ENCODE results near the gene TRIM59. TPM values are rescaled to one million over a fixed set of nuclear protein-coding genes. Genes with fewer than 3 reads are reported as not detected.
"Not testable (repeated sequence)": the region's sequence is repeated elsewhere in the genome, so short reads cannot be mapped to it uniquely, and the experiment has no call there.

The TRIM59 gene
- polyA plus RNA-seq, 2 donors, result 2.5 to 3.5 TPM

GRCh38 chr3:160464321-160464720 lies 14.7 kb upstream of the TRIM59 start:
- H3K27me3 ChIP-seq (ENCODE audit: control insufficient read depth in 1 of 2, insufficient read depth in 2 of 2, low read length in 2 of 2), result no peaks in the 10 kb centered on the region
- peaks cover 0 to 3% of the 10 kb centered on the region in 2 donors for H3K9me3 ChIP-seq (ENCODE audit: control insufficient read depth in 2 of 2, insufficient read depth in 1 of 2, low read depth in 1 of 2, low read length in 1 of 2)
- no peaks in the 10 kb centered on the region for H3K4me1 ChIP-seq (ENCODE audit: control insufficient read depth in 2 of 2, insufficient read depth in 2 of 2, low read length in 1 of 2)
- no peak overlapping the region for H3K4me3 ChIP-seq (ENCODE audit: low read depth in 1 of 2, low read length in 2 of 2)
- WGBS, 2 donors, result 74 to 80% methylated on average over 2 of the region's 2 CpGs
- H3K27ac ChIP-seq (ENCODE audit: low read depth in 2 of 2, low read length in 1 of 2), result no peak overlapping the region
- H3K36me3 ChIP-seq (ENCODE audit: control insufficient read depth in 2 of 2, insufficient read depth in 2 of 2, low read length in 1 of 2), result no peaks in the 10 kb centered on the region

- Histone ChIP-seq H3K9me3 (ENCODE audit: control insufficient read depth in 2 of 2, insufficient read depth in 1 of 2, low read depth in 1 of 2, low read length in 1 of 2) (peaks cover 0 to 3% of the 10 kb centered on the region in 2 donors), H3K27me3 (ENCODE audit: control insufficient read depth in 1 of 2, insufficient read depth in 2 of 2, low read length in 2 of 2) (no peaks in the 10 kb centered on the region), H3K4me1 (ENCODE audit: control insufficient read depth in 2 of 2, insufficient read depth in 2 of 2, low read length in 1 of 2) (no peaks in the 10 kb centered on the region), H3K36me3 (ENCODE audit: control insufficient read depth in 2 of 2, insufficient read depth in 2 of 2, low read length in 1 of 2) (no peaks in the 10 kb centered on the region), H3K4me3 (ENCODE audit: low read depth in 1 of 2, low read length in 2 of 2) (no peak overlapping the region), H3K27ac (ENCODE audit: low read depth in 2 of 2, low read length in 1 of 2) (no peak overlapping the region)
- 85 to 92% methylated on average over 3 of the region's 3 CpGs for WGBS, 2 donors
These were observed 10.4 kb upstream of the TRIM59 start for GRCh38 chr3:160460033-160460432.

DNA sequence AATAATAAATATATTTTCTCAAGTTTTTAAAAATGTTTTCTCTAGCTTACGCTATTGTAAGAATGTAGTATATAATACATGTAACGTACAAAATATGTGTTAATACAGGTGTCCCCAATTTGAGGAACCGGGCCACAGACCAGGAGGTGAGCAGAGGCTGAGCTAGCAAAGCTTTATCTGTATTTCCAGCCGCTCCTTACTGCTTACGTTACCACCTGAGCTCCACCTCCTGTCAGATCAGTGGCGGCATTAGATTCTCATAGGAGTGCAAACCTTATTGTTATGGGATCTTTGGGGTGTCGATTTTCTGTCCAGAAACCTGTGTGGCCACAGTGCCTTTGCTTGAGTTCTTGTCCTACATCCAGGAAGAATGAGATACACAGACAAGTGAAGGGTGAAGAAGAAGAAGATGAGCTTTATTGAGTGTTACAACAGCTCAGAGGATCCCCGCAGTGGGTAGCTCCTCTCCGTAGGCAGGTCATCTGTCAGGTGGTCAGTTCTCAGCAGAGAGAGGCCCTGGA lies 9.9 kb upstream of the TRIM59 start:
- Histone ChIP-seq H3K4me3 (ENCODE audit: low read depth in 1 of 2, low read length in 2 of 2) (no peak overlapping the region), H3K36me3 (ENCODE audit: control insufficient read depth in 2 of 2, insufficient read depth in 2 of 2, low read length in 1 of 2) (no peaks in the 10 kb centered on the region)
- WGBS, 2 donors, result 94% methylated on average over 9 of the region's 9 CpGs

GRCh38 chr3:160458151-160458550 lies 8.6 kb upstream of the TRIM59 start:
- Histone ChIP-seq H3K4me3 (ENCODE audit: low read depth in 1 of 2, low read length in 2 of 2) (no peak overlapping the region), H3K9me3 (ENCODE audit: control insufficient read depth in 2 of 2, insufficient read depth in 1 of 2, low read depth in 1 of 2, low read length in 1 of 2) (peaks cover 0 to 3% of the 10 kb centered on the region in 2 donors), H3K27ac (ENCODE audit: low read depth in 2 of 2, low read length in 1 of 2) (no peak overlapping the region), H3K4me1 (ENCODE audit: control insufficient read depth in 2 of 2, insufficient read depth in 2 of 2, low read length in 1 of 2) (no peaks in the 10 kb centered on the region), H3K27me3 (ENCODE audit: control insufficient read depth in 1 of 2, insufficient read depth in 2 of 2, low read length in 2 of 2) (no peaks in the 10 kb centered on the region), H3K36me3 (ENCODE audit: control insufficient read depth in 2 of 2, insufficient read depth in 2 of 2, low read length in 1 of 2) (no peaks in the 10 kb centered on the region)
- WGBS, 2 donors, result 64 to 80% methylated on average over 4 of the region's 4 CpGs

More for the DNA sequence above, 9.9 kb upstream of the TRIM59 start:
- Histone ChIP-seq H3K27ac (ENCODE audit: low read depth in 2 of 2, low read length in 1 of 2) (no peak overlapping the region), H3K4me1 (ENCODE audit: control insufficient read depth in 2 of 2, insufficient read depth in 2 of 2, low read length in 1 of 2) (no peaks in the 10 kb centered on the region), H3K9me3 (ENCODE audit: control insufficient read depth in 2 of 2, insufficient read depth in 1 of 2, low read depth in 1 of 2, low read length in 1 of 2) (peaks cover 0 to 3% of the 10 kb centered on the region in 2 donors), H3K27me3 (ENCODE audit: control insufficient read depth in 1 of 2, insufficient read depth in 2 of 2, low read length in 2 of 2) (no peaks in the 10 kb centered on the region)

- H3K4me1 ChIP-seq (ENCODE audit: control insufficient read depth in 2 of 2, insufficient read depth in 2 of 2, low read length in 1 of 2), result no peaks in the 10 kb centered on the region
- H3K9me3 ChIP-seq (ENCODE audit: control insufficient read depth in 2 of 2, insufficient read depth in 1 of 2, low read depth in 1 of 2, low read length in 1 of 2), result peaks cover 0 to 3% of the 10 kb centered on the region in 2 donors
- no peak overlapping the region for H3K27ac ChIP-seq (ENCODE audit: low read depth in 2 of 2, low read length in 1 of 2)
- no peaks in the 10 kb centered on the region for H3K36me3 ChIP-seq (ENCODE audit: control insufficient read depth in 2 of 2, insufficient read depth in 2 of 2, low read length in 1 of 2)
- WGBS, 2 donors, result 84 to 91% methylated on average over 3 of the region's 3 CpGs
- H3K4me3 ChIP-seq (ENCODE audit: low read depth in 1 of 2, low read length in 2 of 2), result no peak overlapping the region
- H3K27me3 ChIP-seq (ENCODE audit: control insufficient read depth in 1 of 2, insufficient read depth in 2 of 2, low read length in 2 of 2), result no peaks in the 10 kb centered on the region
These were observed 6.3 kb upstream of the TRIM59 start for GRCh38 chr3:160455846-160456245.

DNA sequence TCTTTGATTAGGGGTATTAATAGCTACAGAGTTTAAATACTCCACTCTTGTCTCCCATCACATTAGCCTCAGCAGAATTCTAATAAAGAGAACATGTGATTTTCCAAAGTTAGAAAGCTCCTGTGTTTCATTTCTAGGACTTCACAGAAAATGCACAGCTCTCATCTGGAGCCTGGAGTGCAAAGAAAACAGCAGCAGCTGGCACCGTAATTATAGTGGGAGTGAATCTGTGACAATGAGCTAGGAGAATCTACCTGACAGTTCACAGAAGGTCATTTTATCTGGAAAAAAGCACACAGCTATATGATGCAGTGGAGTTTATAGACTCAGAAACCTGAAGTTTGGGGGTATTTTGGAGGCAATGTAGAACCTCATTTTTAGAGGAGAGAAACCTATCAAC lies 5.4 kb upstream of the TRIM59 start:
- Histone ChIP-seq H3K27me3 (ENCODE audit: control insufficient read depth in 1 of 2, insufficient read depth in 2 of 2, low read length in 2 of 2) (no peaks in the 10 kb centered on the region), H3K36me3 (ENCODE audit: control insufficient read depth in 2 of 2, insufficient read depth in 2 of 2, low read length in 1 of 2) (no peaks in the 10 kb centered on the region), H3K9me3 (ENCODE audit: control insufficient read depth in 2 of 2, insufficient read depth in 1 of 2, low read depth in 1 of 2, low read length in 1 of 2) (peaks cover 0 to 5% of the 10 kb centered on the region in 2 donors), H3K4me3 (ENCODE audit: low read depth in 1 of 2, low read length in 2 of 2) (no peak overlapping the region), H3K27ac (ENCODE audit: low read depth in 2 of 2, low read length in 1 of 2) (no peak overlapping the region), H3K4me1 (ENCODE audit: control insufficient read depth in 2 of 2, insufficient read depth in 2 of 2, low read length in 1 of 2) (peaks cover 0 to 1% of the 10 kb centered on the region in 2 donors)
- WGBS, 2 donors, result 63 to 76% methylated on average over 1 of the region's 1 CpG

- not testable (repeated sequence) for H3K27ac ChIP-seq (ENCODE audit: low read depth in 2 of 2, low read length in 1 of 2); H3K4me3 ChIP-seq (ENCODE audit: low read depth in 1 of 2, low read length in 2 of 2); H3K36me3 ChIP-seq (ENCODE audit: control insufficient read depth in 2 of 2, insufficient read depth in 2 of 2, low read length in 1 of 2); H3K9me3 ChIP-seq (ENCODE audit: control insufficient read depth in 2 of 2, insufficient read depth in 1 of 2, low read depth in 1 of 2, low read length in 1 of 2); H3K27me3 ChIP-seq (ENCODE audit: control insufficient read depth in 1 of 2, insufficient read depth in 2 of 2, low read length in 2 of 2); H3K4me1 ChIP-seq (ENCODE audit: control insufficient read depth in 2 of 2, insufficient read depth in 2 of 2, low read length in 1 of 2)
- WGBS, 2 donors, result 94 to 98% methylated on average over 19 of the region's 19 CpGs
These were observed 2.7 kb upstream of the TRIM59 start for GRCh38 chr3:160452251-160452650.

- Histone ChIP-seq H3K27me3 (ENCODE audit: control insufficient read depth in 1 of 2, insufficient read depth in 2 of 2, low read length in 2 of 2) (no peaks in the 10 kb centered on the region), H3K4me3 (ENCODE audit: low read depth in 1 of 2, low read length in 2 of 2) (no peak overlapping the region), H3K27ac (ENCODE audit: low read depth in 2 of 2, low read length in 1 of 2) (no peak overlapping the region), H3K4me1 (ENCODE audit: control insufficient read depth in 2 of 2, insufficient read depth in 2 of 2, low read length in 1 of 2) (peaks cover 2 to 4% of the 10 kb centered on the region in 2 donors), H3K36me3 (ENCODE audit: control insufficient read depth in 2 of 2, insufficient read depth in 2 of 2, low read length in 1 of 2) (peaks cover 0 to 2% of the 10 kb centered on the region in 2 donors), H3K9me3 (ENCODE audit: control insufficient read depth in 2 of 2, insufficient read depth in 1 of 2, low read depth in 1 of 2, low read length in 1 of 2) (peaks cover 0 to 6% of the 10 kb centered on the region in 2 donors)
- 86 to 92% methylated on average over 4 of the region's 4 CpGs for WGBS, 2 donors
These were observed 2.0 kb upstream of the TRIM59 start for GRCh38 chr3:160451602-160452001.

DNA sequence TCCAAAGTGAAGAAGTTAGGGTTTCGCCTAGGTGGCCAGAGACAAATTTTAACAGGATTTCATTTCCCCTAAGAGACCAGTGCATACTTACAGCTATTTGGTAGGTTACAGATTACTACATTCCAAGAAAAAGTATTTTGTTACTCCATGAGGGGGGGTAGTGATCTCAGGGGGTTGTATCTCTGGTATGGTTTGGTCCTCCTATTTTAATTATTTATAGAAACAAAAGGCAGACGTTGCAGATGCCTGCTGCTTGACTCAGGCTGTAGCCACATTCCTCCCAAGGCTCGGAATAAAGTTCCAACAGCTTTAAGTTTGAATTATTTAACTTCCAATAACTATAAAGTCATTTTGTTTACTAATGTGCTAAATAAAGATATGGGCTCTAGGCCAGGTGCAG lies 1.3 kb upstream of the TRIM59 start:
- peaks cover 0 to 3% of the 10 kb centered on the region in 2 donors for H3K36me3 ChIP-seq (ENCODE audit: control insufficient read depth in 2 of 2, insufficient read depth in 2 of 2, low read length in 1 of 2)
- no peak overlapping the region for H3K4me3 ChIP-seq (ENCODE audit: low read depth in 1 of 2, low read length in 2 of 2)
- H3K27ac ChIP-seq (ENCODE audit: low read depth in 2 of 2, low read length in 1 of 2), result no peak overlapping the region
- 70 to 75% methylated on average over 3 of the region's 3 CpGs for WGBS, 2 donors
- peaks cover 4% of the 10 kb centered on the region in 2 donors for H3K4me1 ChIP-seq (ENCODE audit: control insufficient read depth in 2 of 2, insufficient read depth in 2 of 2, low read length in 1 of 2)
- peaks cover 0 to 6% of the 10 kb centered on the region in 2 donors for H3K9me3 ChIP-seq (ENCODE audit: control insufficient read depth in 2 of 2, insufficient read depth in 1 of 2, low read depth in 1 of 2, low read length in 1 of 2)
- no peaks in the 10 kb centered on the region for H3K27me3 ChIP-seq (ENCODE audit: control insufficient read depth in 1 of 2, insufficient read depth in 2 of 2, low read length in 2 of 2)

GRCh38 chr3:160448845-160449635 lies 546 bp downstream of the TRIM59 start:
- peak overlapping the region; percentile 81 to 93 for H3K4me3 ChIP-seq (ENCODE audit: low read depth in 1 of 2, low read length in 2 of 2)
- WGBS, 2 donors, result 2% methylated on average over 26 of the region's 26 CpGs
- peaks cover 0 to 6% of the 10 kb centered on the region in 2 donors for H3K9me3 ChIP-seq (ENCODE audit: control insufficient read depth in 2 of 2, insufficient read depth in 1 of 2, low read depth in 1 of 2, low read length in 1 of 2)
- peaks cover 0 to 3% of the 10 kb centered on the region in 2 donors for H3K36me3 ChIP-seq (ENCODE audit: control insufficient read depth in 2 of 2, insufficient read depth in 2 of 2, low read length in 1 of 2)
- H3K27me3 ChIP-seq (ENCODE audit: control insufficient read depth in 1 of 2, insufficient read depth in 2 of 2, low read length in 2 of 2), result no peaks in the 10 kb centered on the region
- H3K4me1 ChIP-seq (ENCODE audit: control insufficient read depth in 2 of 2, insufficient read depth in 2 of 2, low read length in 1 of 2), result peaks cover 4% of the 10 kb centered on the region in 2 donors
- peak overlapping the region; percentile 95 to 97 for H3K27ac ChIP-seq (ENCODE audit: low read depth in 2 of 2, low read length in 1 of 2)

Measured in esophagus (tissue), 2 donors.